8988T (cell line): ENCODE results near the gene SLC25A22.

ENCODE experiments used
- DNase-seq: peaks from one replicate; pipeline ENCODE4 v3.0.0; 2011

Gene SLC25A22

DNA sequence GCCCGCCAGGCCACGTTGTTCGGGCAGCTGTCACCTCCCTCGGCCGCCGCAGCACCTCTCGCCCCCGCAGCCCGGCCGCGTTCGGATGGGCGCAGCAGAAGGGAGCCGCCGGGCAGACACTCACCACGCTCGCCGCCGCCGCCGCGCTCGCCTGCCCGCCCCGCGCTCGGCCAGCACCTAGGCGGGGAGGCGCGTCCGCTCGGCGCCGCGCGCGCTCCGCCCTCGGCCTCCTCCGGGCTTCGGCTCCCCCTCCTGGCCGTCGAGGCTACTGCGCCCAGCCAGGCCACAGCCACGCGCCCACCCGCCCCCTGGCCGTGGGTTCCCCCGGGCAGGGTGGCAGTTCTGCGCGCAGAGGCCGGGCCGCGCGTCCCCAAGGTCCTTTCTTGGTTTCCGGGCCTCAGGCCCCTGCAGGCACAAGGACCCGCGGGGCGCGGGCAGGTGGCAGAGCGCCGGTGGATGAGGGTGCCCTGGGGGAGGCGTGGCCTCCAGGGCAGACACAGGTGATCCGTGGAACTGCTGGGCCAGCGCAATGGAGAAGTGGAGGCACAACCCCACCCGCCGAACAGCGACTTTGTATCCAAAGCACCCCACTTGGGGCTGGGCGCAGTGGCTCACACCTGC lies at the start of gene SLC25A22:
Gene SLC25A22, minus strand, starts transcription at position 189 of the 621 bp plus-strand sequence. CDS start 3,275 bp downstream, outside the sequence.
- DNase-seq: peak; percentile 100

DNA sequence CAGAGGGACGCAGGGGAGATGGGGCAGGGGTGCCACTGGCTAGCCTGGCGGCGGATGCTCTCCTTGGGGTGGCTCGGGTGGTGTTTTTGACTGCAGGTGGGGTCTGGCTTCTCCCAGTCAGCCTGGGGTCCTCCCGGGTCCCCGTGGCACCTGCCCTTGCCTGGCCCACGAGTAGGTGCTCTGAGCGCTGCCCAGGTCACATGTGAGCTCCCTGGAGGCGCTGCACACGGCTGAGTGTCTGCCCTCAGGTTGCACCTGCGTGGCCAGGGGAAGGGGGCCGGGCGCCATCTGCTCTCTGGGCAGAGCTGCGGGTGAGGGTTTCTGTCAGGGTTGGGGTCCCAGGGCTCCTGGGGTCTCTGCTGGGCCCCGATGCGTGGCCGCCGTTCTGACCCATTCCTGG lies 49.8 kb upstream of the SLC25A22 start:
- peak; percentile 56 for DNase-seq

DNA sequence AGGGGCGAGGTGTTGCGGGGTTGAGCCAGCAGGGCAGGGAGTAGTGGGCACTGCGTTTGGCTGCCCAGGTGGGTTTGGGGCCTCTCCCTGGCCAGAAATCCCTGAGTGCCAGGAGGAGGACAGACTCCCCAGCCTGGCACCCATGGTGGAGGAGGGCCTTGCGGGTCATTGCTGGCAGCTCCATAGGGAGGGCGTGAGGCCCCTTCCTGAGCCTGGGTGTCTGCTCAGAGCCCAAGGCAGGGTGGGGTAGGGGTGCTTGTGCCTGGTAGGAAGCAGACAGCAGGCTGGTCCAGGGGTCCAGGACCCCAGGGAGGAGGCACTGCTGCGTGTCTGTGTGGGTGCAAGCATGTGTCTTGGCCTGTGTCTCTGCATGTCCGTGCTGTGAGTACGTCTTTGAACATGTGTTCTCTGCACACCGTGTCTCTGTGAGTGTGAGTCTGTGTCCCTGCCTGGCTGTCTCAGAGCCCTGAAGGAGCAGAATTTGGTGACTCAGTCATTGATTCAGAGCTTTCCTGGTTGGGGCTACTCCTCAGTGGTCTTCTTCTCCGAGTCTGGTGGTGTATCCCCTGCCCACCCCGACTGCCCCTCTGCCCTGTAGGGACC lies 48.5 kb upstream of the SLC25A22 start:
- no peak for DNase-seq

DNA sequence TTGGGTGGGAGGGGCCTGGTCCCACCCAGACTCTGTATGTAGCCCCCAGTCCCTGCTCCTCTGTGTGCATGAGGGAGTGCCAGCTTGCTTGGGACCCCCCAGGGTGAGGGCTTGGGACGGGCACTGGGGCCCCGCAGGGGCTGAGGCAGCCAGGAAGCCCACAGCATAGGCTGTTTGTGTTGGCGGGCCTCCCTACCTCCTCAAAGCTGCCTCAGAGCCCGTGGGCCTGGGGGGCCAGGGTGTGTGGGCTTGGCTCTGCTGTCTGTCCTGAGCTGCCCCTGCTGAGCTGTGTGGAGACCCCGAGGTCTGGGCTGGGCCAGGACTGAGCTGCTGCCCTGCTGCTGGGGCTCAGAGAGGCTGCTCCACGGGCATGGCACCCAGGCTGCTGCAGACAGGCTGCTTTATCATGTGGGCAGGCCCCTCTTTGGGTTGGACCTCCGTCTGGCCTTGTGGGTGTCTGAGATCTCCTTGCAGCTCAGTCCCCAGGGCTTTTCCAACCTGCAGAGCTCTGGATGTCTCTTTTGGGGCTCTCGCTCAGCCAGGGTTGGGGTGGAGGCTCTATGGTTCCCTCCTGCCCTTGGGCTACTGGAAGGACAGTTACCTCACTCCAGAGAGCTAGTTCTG lies 47.9 kb upstream of the SLC25A22 start:
- no peak for DNase-seq

DNA sequence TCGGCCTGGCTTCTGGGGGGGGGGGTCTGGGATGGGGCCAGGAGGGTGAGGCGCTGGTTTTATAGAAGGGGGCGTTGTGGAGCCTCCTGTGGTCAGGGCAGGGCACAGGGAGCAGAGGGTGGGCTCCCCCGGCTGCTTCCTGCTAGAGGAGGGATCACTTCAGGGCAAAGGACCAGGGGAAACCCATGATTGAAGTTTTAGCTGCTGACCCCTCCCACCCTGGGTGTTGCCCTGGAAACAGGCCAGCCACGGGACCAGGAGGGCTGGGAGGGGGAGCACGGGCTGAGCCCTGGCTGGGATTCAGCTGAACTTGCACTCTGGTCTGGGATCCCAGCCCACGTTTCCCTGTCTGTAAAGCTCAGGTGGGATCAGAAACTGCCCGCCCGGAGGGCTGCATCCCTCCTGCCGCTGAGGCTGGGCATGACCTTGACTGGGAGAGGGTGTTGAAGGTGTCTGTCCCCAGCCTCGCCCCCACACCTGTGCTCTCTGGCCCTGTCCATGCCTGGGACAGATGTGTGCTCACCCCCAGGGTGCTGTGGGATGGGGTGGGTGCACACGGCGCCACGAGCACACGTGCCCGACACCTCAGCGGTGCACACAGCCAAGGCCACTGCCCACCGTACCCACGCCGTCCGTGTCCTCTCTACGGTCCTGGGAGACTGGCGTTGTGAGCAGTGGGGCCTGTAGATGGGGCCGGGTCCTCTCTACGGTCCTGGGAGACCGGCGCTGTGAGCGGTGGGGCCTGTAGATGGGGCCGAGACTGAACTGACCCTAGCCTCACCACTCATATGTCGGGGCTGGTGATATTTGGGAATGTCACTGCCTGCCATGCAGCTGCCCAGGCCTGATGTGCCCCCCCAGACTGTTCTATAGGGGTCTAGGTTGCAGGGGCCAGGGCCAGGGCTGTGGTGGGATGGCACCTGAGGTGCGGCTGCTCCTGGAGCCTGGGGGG lies 46.9 kb upstream of the SLC25A22 start:
- DNase-seq: peak; percentile 93

DNA sequence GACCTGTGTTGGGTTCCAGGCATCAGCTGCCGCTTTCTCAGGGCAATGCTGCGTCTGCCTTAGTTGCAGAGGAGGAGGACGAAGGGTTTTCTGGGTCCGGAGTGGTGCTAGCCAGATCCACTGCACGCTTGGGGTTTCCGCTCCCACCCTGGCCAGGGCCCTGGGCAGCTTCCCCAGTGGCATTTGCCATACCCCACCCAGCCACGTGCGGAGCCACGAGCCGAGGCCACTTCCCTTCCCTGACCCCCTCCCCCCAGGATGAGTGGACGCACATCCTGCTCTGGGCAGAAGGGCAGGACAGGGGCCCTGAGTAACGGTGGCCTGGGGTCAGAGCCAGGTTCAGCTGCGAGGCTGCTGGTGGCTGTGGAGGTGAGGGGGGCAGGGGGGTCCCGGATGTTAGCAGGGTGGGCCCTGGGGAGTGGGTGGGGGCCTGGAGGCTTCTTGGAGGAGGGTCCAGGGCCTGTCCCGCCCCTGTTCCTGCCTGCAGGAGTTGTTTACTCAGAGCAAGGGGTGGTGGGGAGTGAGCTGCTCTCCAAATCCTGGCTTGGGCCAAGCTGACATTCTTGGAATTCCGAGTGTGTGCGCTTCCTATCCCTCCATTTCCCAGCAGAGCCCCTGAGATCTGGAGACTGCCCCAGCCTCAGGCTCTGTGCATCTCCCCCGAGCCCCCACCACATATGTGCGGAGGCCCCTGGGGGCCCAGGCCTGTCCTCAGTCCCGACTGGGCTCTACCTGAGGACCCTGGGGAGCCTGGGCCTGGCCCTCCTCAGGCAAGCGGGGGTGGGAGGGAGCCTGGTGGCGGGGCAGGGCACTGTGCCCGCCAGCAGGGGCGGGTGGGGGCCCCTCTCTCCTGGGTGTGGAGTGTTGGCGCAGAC lies 46.0 kb upstream of the SLC25A22 start:
- DNase-seq: peak; percentile 98

DNA sequence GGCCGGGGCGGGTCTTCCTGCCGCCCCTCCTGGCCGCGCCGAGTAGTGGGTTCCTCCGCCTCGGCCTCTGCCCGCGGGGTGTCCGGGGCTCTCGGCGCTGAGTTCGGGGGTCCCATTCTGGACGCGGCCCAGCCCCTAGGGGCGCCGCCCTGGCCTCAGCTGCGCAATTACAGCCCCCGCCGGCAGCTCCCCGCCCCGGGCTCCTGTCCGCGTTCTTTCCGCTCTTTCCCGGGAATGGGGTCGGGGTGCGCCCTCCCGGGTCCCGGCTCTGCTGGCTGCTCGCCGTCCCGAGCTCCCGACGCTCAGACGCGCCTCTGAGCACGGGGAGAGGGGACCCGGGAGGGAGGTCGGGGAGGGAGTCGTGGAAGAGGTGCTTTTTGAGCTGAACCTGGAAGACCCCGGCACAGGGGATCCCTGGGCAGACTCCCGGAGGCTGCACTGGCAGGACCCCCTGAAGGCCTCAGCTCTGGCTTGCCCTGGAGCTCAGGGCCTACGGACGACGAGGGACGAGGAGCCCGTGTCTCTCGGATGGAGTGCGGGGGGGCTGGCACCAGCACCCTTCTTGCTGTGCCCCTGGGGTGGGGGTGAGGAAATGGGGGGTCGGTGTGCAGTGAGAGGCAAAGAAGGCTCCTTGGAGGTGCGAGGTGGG lies 45.1 kb upstream of the SLC25A22 start:
- no peak for DNase-seq

DNA sequence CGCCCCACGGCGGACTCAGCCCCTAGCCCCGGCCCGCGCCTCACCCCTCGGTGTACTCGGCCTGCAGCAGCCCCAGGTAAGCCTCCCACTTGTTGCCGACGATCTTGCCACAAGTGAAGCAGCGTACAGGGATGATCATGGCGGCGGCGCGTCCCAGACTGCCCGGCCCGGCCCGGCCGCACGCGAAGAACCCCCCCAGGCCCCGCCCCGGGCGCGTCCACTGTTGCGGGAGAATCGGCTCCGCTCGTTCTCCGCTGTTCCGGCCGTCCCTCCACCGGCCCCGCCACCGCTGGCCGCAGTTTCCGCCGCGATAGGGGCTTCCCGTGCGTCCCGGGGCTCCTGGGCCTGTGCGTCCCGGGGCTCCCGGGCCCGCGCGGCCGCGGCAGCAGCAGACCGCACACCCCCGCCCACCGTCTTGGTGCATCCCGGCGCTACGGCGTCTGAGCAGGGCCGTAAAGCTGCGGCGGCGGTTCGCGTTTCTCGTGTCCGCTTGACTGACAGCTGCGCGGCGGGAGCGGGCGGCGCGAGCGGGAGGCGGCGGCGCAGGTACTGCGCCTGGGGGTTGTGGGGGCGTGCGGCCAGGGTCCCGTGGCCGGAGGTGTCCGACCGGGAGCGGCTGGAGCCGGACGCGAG lies 44.4 kb upstream of the SLC25A22 start, which contains the start of the genes POLR2L and TSPAN4:
Gene POLR2L, minus strand, starts transcription at position 160 of the 633 bp plus-strand sequence. Its CDS starts 21 bp downstream, at position 139.
Gene TSPAN4, plus strand, starts transcription at position 483 of the 633 bp plus-strand sequence. CDS start 7,453 bp downstream, outside the sequence.
- peak; percentile 93 for DNase-seq

DNA sequence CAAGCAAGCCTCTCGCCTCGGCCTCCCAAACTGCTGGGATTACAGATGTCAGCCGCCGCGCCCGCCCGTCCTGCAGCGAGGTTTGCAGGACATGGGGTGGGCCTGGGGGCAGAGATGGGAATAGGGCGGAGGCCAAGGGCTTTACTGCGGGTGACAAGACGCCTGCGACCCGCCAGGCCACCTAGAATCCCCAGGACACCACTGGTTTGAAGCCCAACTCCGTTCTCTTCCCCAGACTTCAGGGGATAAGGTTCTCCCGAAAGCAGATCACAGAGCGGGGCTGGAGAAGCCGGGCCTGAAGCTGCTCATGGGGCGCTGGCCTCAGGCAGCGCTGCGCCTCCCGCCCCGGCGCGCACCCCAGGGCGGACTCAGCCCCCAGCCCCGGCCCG lies 43.9 kb upstream of the SLC25A22 start:
- no peak for DNase-seq

DNA sequence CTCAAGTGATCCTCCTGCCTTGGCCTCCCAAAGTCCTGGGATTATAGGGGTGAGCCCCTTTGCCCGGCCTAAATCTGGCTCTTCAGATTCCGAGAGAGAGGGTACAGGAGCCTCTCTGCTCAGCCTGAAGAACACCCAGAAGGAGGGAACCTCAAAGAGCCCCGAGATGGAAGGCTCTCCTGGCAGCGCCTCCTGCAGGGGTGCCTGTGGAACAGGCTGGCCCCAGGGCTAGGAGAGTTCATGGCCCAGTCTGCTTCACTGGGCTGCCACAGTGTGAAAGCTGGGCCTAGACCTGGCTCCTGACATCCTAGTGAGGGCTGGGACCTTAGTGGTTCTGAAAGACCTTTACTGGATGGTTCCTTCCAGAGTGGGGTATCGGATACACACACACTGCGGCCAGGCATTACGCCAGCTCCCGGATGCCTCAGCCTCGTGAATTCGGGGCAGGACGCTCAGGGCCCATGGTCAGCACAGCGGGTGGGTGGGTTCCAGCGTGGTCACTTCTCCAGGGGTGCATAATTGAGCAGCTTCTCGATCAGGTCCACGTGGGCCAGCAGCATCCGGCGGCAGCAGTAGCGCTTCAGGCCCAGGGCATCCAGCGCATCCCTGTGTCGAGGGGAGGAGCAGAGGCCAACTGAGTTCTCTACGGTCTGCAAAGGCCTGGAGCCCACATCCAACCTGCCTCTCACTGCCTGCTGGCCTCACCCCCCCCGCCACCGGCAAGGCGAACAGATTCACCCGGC lies 42.0 kb upstream of the SLC25A22 start:
- peak; percentile 93 for DNase-seq

DNA sequence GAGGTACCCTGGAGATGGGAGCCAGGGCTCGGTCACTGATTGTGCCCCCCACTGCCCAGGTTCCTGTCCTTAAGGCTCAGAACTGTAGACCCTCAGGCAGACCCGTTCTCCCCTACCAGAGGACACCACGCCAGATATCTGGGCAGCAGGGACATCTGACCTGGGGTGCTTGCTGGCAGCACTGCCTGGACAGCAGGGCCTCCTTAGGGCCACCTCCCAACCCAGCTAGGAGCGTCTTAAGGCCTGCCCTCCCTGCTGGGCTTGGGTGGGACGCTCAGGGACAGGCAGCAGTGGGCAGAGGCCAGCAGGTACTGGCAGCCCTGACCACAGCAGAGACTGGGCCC lies 41.2 kb upstream of the SLC25A22 start:
- no peak for DNase-seq

DNA sequence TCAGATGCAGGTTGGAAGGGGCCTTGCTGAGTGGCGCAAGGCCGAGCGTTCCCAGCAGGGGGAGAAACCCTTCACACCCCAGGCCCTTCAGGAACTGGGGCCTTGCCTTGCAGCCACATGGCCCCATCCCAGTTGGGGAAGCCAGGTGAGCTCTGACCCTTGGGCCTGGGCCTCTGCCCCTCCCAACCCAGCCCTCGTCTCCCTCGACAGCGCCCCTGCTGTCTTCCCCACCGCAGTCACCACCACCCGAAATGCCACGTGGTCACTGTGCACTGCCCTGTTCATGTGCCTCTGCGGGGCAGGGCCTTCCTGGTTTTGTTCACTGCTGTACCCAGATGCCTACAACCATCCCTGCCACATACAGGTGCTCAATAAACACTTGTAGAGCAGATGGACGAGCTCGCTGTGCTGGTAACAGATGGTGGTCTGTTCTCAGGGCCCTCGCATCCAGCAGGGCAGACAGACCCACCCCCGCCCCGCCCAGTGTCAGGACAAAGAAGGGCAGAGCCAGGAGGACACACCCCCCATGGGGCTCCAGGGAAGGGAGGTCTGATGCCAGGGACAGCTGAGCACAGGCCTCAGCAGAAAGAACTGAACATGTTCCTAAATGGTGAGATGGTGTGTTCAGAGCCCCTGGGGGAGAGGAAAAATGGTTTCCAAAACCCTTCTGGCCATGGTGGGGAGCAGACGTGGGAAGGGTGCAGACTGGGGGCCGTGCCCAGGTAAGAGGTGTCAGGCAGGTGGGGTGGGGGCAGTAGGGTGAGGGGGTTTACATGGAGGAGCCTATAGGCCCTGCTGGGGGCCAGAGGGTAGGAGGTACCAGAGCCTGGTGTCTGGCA lies 40.6 kb upstream of the SLC25A22 start:
- DNase-seq: peak; percentile 96

DNA sequence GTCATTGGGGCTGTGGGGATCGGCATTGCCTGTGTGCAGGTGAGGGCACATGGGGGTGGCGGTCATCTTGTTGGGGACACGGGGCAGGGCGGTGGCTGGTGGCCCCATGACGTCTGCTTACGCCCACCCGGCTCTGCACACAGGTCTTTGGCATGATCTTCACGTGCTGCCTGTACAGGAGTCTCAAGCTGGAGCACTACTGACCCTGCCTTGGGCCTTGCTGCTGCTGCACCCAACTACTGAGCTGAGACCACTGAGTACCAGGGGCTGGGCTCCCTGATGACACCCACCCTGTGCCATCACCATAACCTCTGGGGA lies 39.9 kb upstream of the SLC25A22 start:
- DNase-seq: no peak

DNA sequence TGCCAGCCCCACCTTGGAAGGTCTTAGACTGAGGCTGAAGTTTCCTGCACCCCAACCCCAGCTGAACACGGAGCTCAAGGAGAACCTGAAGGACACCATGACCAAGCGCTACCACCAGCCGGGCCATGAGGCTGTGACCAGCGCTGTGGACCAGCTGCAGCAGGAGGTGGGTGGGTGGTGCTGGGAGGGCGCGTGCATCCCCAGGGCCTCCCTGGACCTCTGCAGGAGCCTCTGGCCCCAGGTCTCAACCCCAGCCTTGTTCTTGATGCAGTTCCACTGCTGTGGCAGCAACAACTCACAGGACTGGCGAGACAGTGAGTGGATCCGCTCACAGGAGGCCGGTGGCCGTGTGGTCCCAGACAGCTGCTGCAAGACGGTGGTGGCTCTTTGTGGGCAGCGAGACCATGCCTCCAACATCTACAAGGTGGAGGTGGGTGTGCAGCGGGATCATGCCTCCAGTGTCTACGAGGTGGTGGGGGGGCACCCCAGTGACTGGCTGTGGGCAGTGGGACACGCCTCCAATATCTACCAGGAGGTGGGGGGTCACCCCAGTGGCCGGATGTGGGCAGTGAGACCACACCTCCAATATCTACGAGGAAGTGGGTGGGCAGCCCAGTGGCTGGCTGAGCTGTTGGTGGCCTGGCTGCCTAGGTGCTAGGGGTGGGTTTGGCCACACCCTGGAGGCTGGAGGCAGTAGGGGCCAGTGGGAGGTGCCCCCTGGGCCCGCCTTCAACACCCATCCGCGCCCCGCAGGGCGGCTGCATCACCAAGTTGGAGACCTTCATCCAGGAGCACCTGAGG lies 39.3 kb upstream of the SLC25A22 start:
- no peak for DNase-seq

DNA sequence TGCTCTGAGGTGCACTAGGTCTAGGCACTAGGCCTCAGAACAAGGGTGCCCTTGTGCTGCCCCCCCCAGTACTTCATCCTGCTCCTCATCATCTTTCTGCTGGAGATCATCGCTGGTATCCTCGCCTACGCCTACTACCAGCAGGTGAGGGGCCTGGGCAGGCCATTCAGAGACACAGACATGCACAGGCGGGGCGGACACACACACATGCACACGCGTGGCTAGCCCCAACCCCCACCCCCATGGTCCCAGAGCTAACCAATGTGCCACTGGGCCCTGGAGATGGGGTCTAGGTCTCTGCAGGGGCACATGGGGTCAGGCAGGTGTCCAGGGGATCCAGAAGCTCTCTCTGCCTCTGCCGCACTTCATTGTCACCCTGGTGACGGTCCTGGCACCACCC lies 38.6 kb upstream of the SLC25A22 start:
- no peak for DNase-seq

DNA sequence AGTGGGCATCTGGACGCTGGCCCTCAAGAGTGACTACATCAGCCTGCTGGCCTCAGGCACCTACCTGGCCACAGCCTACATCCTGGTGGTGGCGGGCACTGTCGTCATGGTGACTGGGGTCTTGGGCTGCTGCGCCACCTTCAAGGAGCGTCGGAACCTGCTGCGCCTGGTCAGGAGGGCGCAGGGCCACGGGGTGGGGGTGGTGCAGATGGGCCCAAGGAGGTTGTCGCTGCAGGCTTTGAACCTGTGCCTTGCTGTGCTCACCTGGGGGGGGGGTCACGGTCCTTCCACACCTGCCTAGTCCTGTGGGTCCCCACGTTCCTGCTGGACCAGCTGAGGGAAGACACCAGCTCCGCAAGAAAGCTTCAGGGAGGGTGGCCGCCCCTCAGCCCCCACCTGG lies 38.2 kb upstream of the SLC25A22 start:
- no peak for DNase-seq

DNA sequence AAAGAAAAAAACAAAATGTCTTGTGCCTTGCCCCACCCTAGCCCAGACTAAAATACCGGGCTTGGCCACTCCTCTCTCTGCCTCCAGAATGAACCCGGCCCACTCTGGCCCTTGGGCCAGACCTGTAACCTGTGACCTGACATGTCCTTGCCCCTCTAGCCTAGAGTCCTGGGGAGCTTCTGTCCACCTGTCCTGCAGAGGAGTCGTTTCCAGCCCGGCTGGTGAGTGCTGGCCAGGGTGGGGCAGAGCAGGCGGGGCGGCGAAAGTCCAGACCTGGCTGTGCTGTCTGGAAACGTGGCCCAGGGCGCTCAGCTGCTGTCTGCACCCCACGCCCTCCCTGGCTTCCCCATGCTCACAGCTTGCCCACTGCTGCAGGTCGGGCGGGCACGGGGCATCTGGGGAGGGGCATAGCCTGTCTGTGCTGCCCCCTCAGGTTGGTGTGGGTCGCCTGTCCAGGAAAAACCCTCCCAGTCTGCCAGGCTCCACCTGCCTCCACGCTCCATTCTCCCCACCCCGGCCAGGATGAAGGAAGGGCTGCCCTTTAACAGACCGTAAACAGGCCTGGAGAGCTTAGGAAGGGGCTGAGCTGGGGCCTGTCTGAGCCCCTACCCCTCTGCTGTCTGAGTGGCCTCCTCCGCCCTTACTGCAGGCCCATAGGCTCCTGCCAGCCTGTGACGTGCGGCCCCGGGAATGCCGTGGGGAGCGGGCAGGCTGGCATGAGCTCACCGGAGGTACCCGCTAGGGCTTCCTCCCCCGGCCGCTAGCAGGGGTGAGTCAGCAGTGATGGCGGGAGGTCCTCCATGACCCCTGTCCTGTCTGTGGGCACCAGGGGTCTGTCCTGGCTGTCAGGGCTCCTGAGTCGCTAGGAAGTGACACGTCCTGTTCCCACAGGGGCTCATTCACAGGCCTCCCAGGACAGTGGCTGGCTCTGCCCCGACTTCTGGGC lies 36.6 kb upstream of the SLC25A22 start:
- peak; percentile 97 for DNase-seq
